Right ventricle myocardium inferior (tissue), 1 donor: ENCODE results near the gene ZNF497. TPM values are rescaled to one million over a fixed set of nuclear protein-coding genes. Genes with fewer than 3 reads are reported as not detected.
"Not testable (repeated sequence)": the region's sequence is repeated elsewhere in the genome, so short reads cannot be mapped to it uniquely, and the experiment has no call there.

Experiments used
- ATAC-seq: fragments of 200-7000 bp; cut with Tn5 transposase; one replicate; pipeline ENCODE4 v1.9.1; 2020; ENCODE audit warnings: mild to moderate bottlenecking, moderate library complexity
- DNase-seq: peaks from one replicate; pipeline ENCODE4 v3.0.0; 2021; ENCODE audit errors: missing footprints
- intact Hi-C: fragments of 100-400 bp; cut with DNase I; formaldehyde crosslinking; loops from one replicate; pipeline ENCODE4 v1.11.0; 2022
- total RNA-seq: library from RNA; stranded (reverse); fragmentation: NEBNext Ultra II Directional; extraction: Animal tissue kit (Norgen Biotek cat#: 25700); gene quantifications from one replicate; pipeline ENCODE4 v1.2.1, GENCODE V29; 2021
- donor health status: DM: no; HTN: yes; CAD: no; lungs with severe emphysema.

The ZNF497 gene
- total RNA-seq, 1 donor from 2014 or later, result 0.19 TPM

GRCh38 chr19:58352760-58353671 lies 9.5 kb downstream of the ZNF497 start, which contains the start of gene A1BG:
Gene A1BG (minus strand): TSS chr19:58353492. CDS start chr19:58353437, 55 bp downstream.
- intact Hi-C loops, result no loop called here

GRCh38 chr19:58351990-58352755 lies 10.4 kb downstream of the ZNF497 start:
- no peak for ATAC-seq
- intact Hi-C loops, result no loop called here

More at GRCh38 chr19:58352760-58353671, 9.5 kb downstream of the ZNF497 start, which contains the start of gene A1BG:
- no peak for ATAC-seq
- peak; percentile 31 for DNase-seq

GRCh38 chr19:58351558-58351878 lies 11.0 kb downstream of the ZNF497 start:
- intact Hi-C loops, result no loop called here
- peak; percentile 30 for DNase-seq
- ATAC-seq, result no peak

More at GRCh38 chr19:58351990-58352755, 10.4 kb downstream of the ZNF497 start:
- peak; percentile 37 for DNase-seq

GRCh38 chr19:58350871-58351557 lies 11.5 kb downstream of the ZNF497 start:
- no peak for ATAC-seq
- DNase-seq, result peak; percentile 65
- intact Hi-C loops, result no loop called here

GRCh38 chr19:58350001-58350861 lies 12.3 kb downstream of the ZNF497 start:
- intact Hi-C loops, result no loop called here
- DNase-seq, result peak; percentile 37
- no peak for ATAC-seq

- no peak for ATAC-seq
- intact Hi-C loops, result no loop called here
- no peak for DNase-seq
These were observed 13.0 kb downstream of the ZNF497 start for GRCh38 chr19:58349590-58349989.

GRCh38 chr19:58348080-58348479 lies 14.5 kb downstream of the ZNF497 start:
- ATAC-seq, intact Hi-C loops, DNase-seq: not testable (repeated sequence)

- intact Hi-C loops, result no loop called here
- DNase-seq, result peak; percentile 87
- ATAC-seq, result peak; percentile 96
These were observed 15.3 kb downstream of the ZNF497 start for GRCh38 chr19:58346961-58347929.

- intact Hi-C loops, result no loop called here
- no peak for DNase-seq
- no peak for ATAC-seq
These were observed 17.0 kb downstream of the ZNF497 start for GRCh38 chr19:58345558-58345957.

GRCh38 chr19:58338825-58339558 lies 23.6 kb downstream of the ZNF497 start:
- no peak for DNase-seq
- intact Hi-C loops, result no loop called here
- ATAC-seq, result no peak

- DNase-seq (no peak), ATAC-seq (no peak)
- intact Hi-C loops, result no loop called here
These were observed 24.2 kb downstream of the ZNF497 start for GRCh38 chr19:58338336-58338735.

GRCh38 chr19:58336820-58337219 lies 25.7 kb downstream of the ZNF497 start:
- DNase-seq (no peak), ATAC-seq (no peak)
- intact Hi-C loops, result no loop called here

- no peak for ATAC-seq
- intact Hi-C loops, result no loop called here
- DNase-seq, result no peak
These were observed 26.3 kb downstream of the ZNF497 start for GRCh38 chr19:58336216-58336615.

GRCh38 chr19:58335630-58336029 lies 26.9 kb downstream of the ZNF497 start:
- intact Hi-C loops, result no loop called here

GRCh38 chr19:58334691-58335249 lies 27.8 kb downstream of the ZNF497 start:
- ATAC-seq (no peak), DNase-seq (no peak)
- intact Hi-C loops, result no loop called here

More at GRCh38 chr19:58335630-58336029, 26.9 kb downstream of the ZNF497 start:
- ATAC-seq, result no peak
- no peak for DNase-seq

- DNase-seq (no peak), ATAC-seq (no peak)
- intact Hi-C loops, result no loop called here
These were observed 29.9 kb downstream of the ZNF497 start for GRCh38 chr19:58332697-58333096.
